ENCODE data around the gene USF3.

The USF3 gene

GRCh38 chr3:113719758-113720157 is 23.3 kb upstream of the USF3 start:
- Mint-ChIP-seq H3K4me1 (ENCODE audit: low read depth) (peaks cover 9% of the 10 kb centered on the region), H3K9me3 (no peaks in the 10 kb centered on the region), H3K27ac (no peak overlapping the region), H3K27me3 (no peaks in the 10 kb centered on the region), H3K36me3 (ENCODE audit: low read depth) (peaks cover 39% of the 10 kb centered on the region), H3K4me3 (no peak overlapping the region)
- intact Hi-C loops (cut with micrococcal nuclease), result no loop called here

- H3K4me3 Mint-ChIP-seq, result no peak overlapping the region
- intact Hi-C loops (cut with micrococcal nuclease), result no loop called here
- no peaks in the 10 kb centered on the region for H3K9me3 Mint-ChIP-seq
- no peaks in the 10 kb centered on the region for H3K27me3 Mint-ChIP-seq
- H3K36me3 Mint-ChIP-seq (ENCODE audit: low read depth), result peaks cover 39% of the 10 kb centered on the region
- H3K4me1 Mint-ChIP-seq (ENCODE audit: low read depth), result peaks cover 9% of the 10 kb centered on the region
- H3K27ac Mint-ChIP-seq, result no peak overlapping the region
These were observed 22.9 kb upstream of the USF3 start for GRCh38 chr3:113719294-113719693.

- H3K4me1 Mint-ChIP-seq (ENCODE audit: low read depth), result peaks cover 9% of the 10 kb centered on the region
- no peak overlapping the region for H3K4me3 Mint-ChIP-seq
- peaks cover 35% of the 10 kb centered on the region for H3K36me3 Mint-ChIP-seq (ENCODE audit: low read depth)
- H3K27ac Mint-ChIP-seq, result no peak overlapping the region
- no peaks in the 10 kb centered on the region for H3K9me3 Mint-ChIP-seq
- intact Hi-C loops (cut with micrococcal nuclease), result no loop called here
- H3K27me3 Mint-ChIP-seq, result no peaks in the 10 kb centered on the region
These were observed 21.4 kb upstream of the USF3 start for GRCh38 chr3:113717818-113718217.

GRCh38 chr3:113717308-113717707 is 20.9 kb upstream of the USF3 start:
- no peak overlapping the region for H3K27ac Mint-ChIP-seq
- peaks cover 3% of the 10 kb centered on the region for H3K27me3 Mint-ChIP-seq
- no peak overlapping the region for H3K4me3 Mint-ChIP-seq
- peaks cover 30% of the 10 kb centered on the region for H3K36me3 Mint-ChIP-seq (ENCODE audit: low read depth)
- intact Hi-C loops (cut with micrococcal nuclease), result no loop called here
- H3K4me1 Mint-ChIP-seq (ENCODE audit: low read depth), result peaks cover 9% of the 10 kb centered on the region
- no peaks in the 10 kb centered on the region for H3K9me3 Mint-ChIP-seq

GRCh38 chr3:113714702-113715101 is 18.3 kb upstream of the USF3 start:
- Mint-ChIP-seq H3K4me1 (ENCODE audit: low read depth) (peaks cover 4% of the 10 kb centered on the region), H3K36me3 (ENCODE audit: low read depth) (peaks cover 6% of the 10 kb centered on the region), H3K27me3 (peaks cover 3% of the 10 kb centered on the region), H3K9me3 (no peaks in the 10 kb centered on the region), H3K4me3 (no peak overlapping the region), H3K27ac (no peak overlapping the region)
- intact Hi-C loops (cut with micrococcal nuclease), result no loop called here

- no peak overlapping the region for H3K27ac Mint-ChIP-seq
- no peaks in the 10 kb centered on the region for H3K4me1 Mint-ChIP-seq (ENCODE audit: low read depth)
- H3K4me3 Mint-ChIP-seq, result no peak overlapping the region
- intact Hi-C loops (cut with micrococcal nuclease), result no loop called here
- no peaks in the 10 kb centered on the region for H3K9me3 Mint-ChIP-seq
- H3K36me3 Mint-ChIP-seq (ENCODE audit: low read depth), result no peaks in the 10 kb centered on the region
- H3K27me3 Mint-ChIP-seq, result peaks cover 6% of the 10 kb centered on the region
These were observed 15.7 kb upstream of the USF3 start for GRCh38 chr3:113712129-113712528.

GRCh38 chr3:113707835-113708234 is 11.4 kb upstream of the USF3 start:
- Mint-ChIP-seq H3K36me3 (ENCODE audit: low read depth) (no peaks in the 10 kb centered on the region), H3K27ac (no peak overlapping the region), H3K9me3 (no peaks in the 10 kb centered on the region), H3K4me1 (ENCODE audit: low read depth) (no peaks in the 10 kb centered on the region), H3K4me3 (no peak overlapping the region), H3K27me3 (peaks cover 6% of the 10 kb centered on the region)
- intact Hi-C loops (cut with micrococcal nuclease), result no loop called here

GRCh38 chr3:113698956-113699355 is 2.5 kb upstream of the USF3 start:
- Mint-ChIP-seq H3K4me3 (peak overlapping the region; percentile 60), H3K27ac (peak overlapping the region; percentile 18), H3K4me1 (ENCODE audit: low read depth) (peaks cover 28% of the 10 kb centered on the region), H3K27me3 (peaks cover 8% of the 10 kb centered on the region), H3K9me3 (no peaks in the 10 kb centered on the region), H3K36me3 (ENCODE audit: low read depth) (peaks cover 6% of the 10 kb centered on the region)
- intact Hi-C loops (cut with micrococcal nuclease), result loop anchor here (5.0 to 10.0 kb wide), 2 partner anchors 74 to 187 kb away; no protein-coding TSS in a partner anchor

- Mint-ChIP-seq H3K4me3 (no peak overlapping the region), H3K4me1 (ENCODE audit: low read depth) (peaks cover 33% of the 10 kb centered on the region), H3K27me3 (peaks cover 8% of the 10 kb centered on the region), H3K27ac (no peak overlapping the region), H3K36me3 (ENCODE audit: low read depth) (peaks cover 6% of the 10 kb centered on the region), H3K9me3 (no peaks in the 10 kb centered on the region)
- intact Hi-C loops (cut with micrococcal nuclease), result loop anchor here (5.0 to 10.0 kb wide), 2 partner anchors 73 to 186 kb away; no protein-coding TSS in a partner anchor
These were observed 1.8 kb upstream of the USF3 start for GRCh38 chr3:113698213-113698742.

GRCh38 chr3:113697500-113698090 is 1.2 kb upstream of the USF3 start:
- intact Hi-C loops (cut with micrococcal nuclease), result loop anchor here (2.0 to 10.0 kb wide), 3 partner anchors 73 to 359 kb away; partner anchors contain the start of genes CCDC191 and QTRT2
- Mint-ChIP-seq H3K4me1 (ENCODE audit: low read depth) (peaks cover 33% of the 10 kb centered on the region), H3K4me3 (no peak overlapping the region), H3K27me3 (peaks cover 8% of the 10 kb centered on the region), H3K27ac (no peak overlapping the region), H3K9me3 (no peaks in the 10 kb centered on the region), H3K36me3 (ENCODE audit: low read depth) (peaks cover 6% of the 10 kb centered on the region)

- H3K4me3 Mint-ChIP-seq, result no peak overlapping the region
- peaks cover 8% of the 10 kb centered on the region for H3K27me3 Mint-ChIP-seq
- intact Hi-C loops (cut with micrococcal nuclease), result loop anchor here (1.0 to 10.0 kb wide), 4 partner anchors 49 to 360 kb away; partner anchors contain the start of genes CCDC191, NAA50 and QTRT2
- H3K9me3 Mint-ChIP-seq, result no peaks in the 10 kb centered on the region
- peaks cover 6% of the 10 kb centered on the region for H3K36me3 Mint-ChIP-seq (ENCODE audit: low read depth)
- peaks cover 33% of the 10 kb centered on the region for H3K4me1 Mint-ChIP-seq (ENCODE audit: low read depth)
- no peak overlapping the region for H3K27ac Mint-ChIP-seq
These were observed 437 bp upstream of the USF3 start for GRCh38 chr3:113696658-113697499.

- peaks cover 8% of the 10 kb centered on the region for H3K27me3 Mint-ChIP-seq
- peaks cover 6% of the 10 kb centered on the region for H3K36me3 Mint-ChIP-seq (ENCODE audit: low read depth)
- H3K9me3 Mint-ChIP-seq, result no peaks in the 10 kb centered on the region
- peaks cover 33% of the 10 kb centered on the region for H3K4me1 Mint-ChIP-seq (ENCODE audit: low read depth)
- H3K4me3 Mint-ChIP-seq, result peak overlapping the region; percentile 98
- H3K27ac Mint-ChIP-seq, result no peak overlapping the region
- intact Hi-C loops (cut with micrococcal nuclease), result loop anchor here (5.0 to 10.0 kb wide), 2 partner anchors 71 to 183 kb away; no protein-coding TSS in a partner anchor
These were observed 1.0 kb downstream of the USF3 start for GRCh38 chr3:113695431-113695785.

GRCh38 chr3:113690482-113690881 is 6.0 kb downstream of the USF3 start:
- no peaks in the 10 kb centered on the region for H3K27me3 Mint-ChIP-seq
- peaks cover 30% of the 10 kb centered on the region for H3K4me1 Mint-ChIP-seq (ENCODE audit: low read depth)
- peaks cover 6% of the 10 kb centered on the region for H3K36me3 Mint-ChIP-seq (ENCODE audit: low read depth)
- intact Hi-C loops (cut with micrococcal nuclease), result loop anchor here (10.0 kb wide), 1 partner anchor 66 kb away; no protein-coding TSS in a partner anchor
- H3K4me3 Mint-ChIP-seq, result no peak overlapping the region
- no peaks in the 10 kb centered on the region for H3K9me3 Mint-ChIP-seq
- H3K27ac Mint-ChIP-seq, result no peak overlapping the region

All from dendritic cell treated with granulocyte-macrophage colony-stimulating factor and Interleukin-4, amounts not matched to agents 40 ng/mL and 50 ng/mL, for 4 days (primary cell).